Measurements from ENCODE around the gene EDDM13.
A peak's percentile ranks its signal among the peaks of the same experiment; 100 is the strongest.

The EDDM13 gene

DNA sequence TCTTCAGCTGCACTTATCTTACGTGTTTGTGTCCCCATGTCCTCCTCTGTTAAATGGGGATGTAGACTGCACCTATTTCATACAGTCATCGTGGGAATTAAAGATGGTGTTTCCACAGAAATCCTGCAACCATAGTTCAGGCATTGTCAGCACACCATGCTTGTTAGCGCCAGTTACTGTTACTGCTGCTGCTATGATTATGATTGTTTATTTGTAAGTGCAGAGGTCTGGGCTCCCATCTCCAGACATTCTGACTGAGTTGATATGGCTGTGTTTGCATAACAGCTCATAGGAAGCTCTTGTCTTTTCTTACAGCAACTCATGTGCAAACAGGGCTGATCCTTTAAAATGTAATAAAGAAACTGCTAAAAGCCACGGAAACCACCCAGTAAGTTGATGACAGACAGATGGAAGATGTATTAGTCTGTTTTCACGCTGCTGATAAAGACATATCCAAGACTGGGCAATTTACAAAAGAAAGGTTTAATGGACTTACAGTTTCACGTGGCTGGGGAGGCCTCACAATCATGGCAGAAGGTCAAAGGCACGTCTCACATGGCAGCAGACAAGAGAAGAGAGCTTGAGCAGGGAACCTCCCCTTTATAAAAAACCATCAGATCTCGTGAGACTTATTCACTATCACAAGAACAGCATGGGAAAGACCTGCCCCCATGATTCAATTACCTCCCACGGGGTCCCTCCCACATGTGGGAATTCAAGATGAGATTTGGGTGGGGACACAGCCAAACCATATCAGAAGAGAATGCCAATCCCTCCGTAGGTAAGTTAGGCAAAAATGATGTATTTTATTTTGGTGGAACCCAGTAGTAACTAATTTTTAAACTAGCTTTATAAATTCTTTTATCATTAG, 40.5 kb downstream of the EDDM13 start:
- TF ChIP-seq, protein P1, sequence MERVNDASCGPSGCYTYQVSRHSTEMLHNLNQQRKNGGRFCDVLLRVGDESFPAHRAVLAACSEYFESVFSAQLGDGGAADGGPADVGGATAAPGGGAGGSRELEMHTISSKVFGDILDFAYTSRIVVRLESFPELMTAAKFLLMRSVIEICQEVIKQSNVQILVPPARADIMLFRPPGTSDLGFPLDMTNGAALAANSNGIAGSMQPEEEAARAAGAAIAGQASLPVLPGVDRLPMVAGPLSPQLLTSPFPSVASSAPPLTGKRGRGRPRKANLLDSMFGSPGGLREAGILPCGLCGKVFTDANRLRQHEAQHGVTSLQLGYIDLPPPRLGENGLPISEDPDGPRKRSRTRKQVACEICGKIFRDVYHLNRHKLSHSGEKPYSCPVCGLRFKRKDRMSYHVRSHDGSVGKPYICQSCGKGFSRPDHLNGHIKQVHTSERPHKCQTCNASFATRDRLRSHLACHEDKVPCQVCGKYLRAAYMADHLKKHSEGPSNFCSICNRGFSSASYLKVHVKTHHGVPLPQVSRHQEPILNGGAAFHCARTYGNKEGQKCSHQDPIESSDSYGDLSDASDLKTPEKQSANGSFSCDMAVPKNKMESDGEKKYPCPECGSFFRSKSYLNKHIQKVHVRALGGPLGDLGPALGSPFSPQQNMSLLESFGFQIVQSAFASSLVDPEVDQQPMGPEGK (CRISPR knock-in tag; IDR thresholded peaks at IDR 0.05; ENCODE audit: borderline replicate concordance): no peak
- no peak for TF ChIP-seq OSR1 (CRISPR knock-in tag; IDR thresholded peaks at IDR 0.05)
- no peak for TF ChIP-seq GLIS3 (CRISPR knock-in tag; IDR thresholded peaks at IDR 0.05)
- no peak for TF ChIP-seq ZFP3 (CRISPR knock-in tag; IDR thresholded peaks at IDR 0.05)
- TF ChIP-seq ARNTL (CRISPR knock-in tag; IDR thresholded peaks at IDR 0.05; ENCODE audit: borderline replicate concordance, low read depth): no peak
- TF ChIP-seq, protein P2, sequence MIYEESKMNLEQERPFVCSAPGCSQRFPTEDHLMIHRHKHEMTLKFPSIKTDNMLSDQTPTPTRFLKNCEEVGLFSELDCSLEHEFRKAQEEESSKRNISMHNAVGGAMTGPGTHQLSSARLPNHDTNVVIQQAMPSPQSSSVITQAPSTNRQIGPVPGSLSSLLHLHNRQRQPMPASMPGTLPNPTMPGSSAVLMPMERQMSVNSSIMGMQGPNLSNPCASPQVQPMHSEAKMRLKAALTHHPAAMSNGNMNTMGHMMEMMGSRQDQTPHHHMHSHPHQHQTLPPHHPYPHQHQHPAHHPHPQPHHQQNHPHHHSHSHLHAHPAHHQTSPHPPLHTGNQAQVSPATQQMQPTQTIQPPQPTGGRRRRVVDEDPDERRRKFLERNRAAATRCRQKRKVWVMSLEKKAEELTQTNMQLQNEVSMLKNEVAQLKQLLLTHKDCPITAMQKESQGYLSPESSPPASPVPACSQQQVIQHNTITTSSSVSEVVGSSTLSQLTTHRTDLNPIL (CRISPR knock-in tag; IDR thresholded peaks at IDR 0.05; ENCODE audit: low read depth): no peak
- no peak for TF ChIP-seq SNAI2 (CRISPR knock-in tag; IDR thresholded peaks at IDR 0.05)
- TF ChIP-seq BACH2 (CRISPR knock-in tag; IDR thresholded peaks at IDR 0.05; ENCODE audit: borderline replicate concordance): no peak
- TF ChIP-seq ZNF8 (CRISPR knock-in tag; IDR thresholded peaks at IDR 0.05): no peak
- no peak for TF ChIP-seq CSDC2 (CRISPR knock-in tag; IDR thresholded peaks at IDR 0.05)
- no peak for TF ChIP-seq TCF4 (CRISPR knock-in tag; IDR thresholded peaks at IDR 0.05; ENCODE audit: borderline replicate concordance)
- TF ChIP-seq, protein P3, sequence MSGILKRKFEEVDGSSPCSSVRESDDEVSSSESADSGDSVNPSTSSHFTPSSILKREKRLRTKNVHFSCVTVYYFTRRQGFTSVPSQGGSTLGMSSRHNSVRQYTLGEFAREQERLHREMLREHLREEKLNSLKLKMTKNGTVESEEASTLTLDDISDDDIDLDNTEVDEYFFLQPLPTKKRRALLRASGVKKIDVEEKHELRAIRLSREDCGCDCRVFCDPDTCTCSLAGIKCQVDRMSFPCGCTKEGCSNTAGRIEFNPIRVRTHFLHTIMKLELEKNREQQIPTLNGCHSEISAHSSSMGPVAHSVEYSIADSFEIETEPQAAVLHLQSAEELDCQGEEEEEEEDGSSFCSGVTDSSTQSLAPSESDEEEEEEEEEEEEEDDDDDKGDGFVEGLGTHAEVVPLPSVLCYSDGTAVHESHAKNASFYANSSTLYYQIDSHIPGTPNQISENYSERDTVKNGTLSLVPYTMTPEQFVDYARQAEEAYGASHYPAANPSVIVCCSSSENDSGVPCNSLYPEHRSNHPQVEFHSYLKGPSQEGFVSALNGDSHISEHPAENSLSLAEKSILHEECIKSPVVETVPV (CRISPR knock-in tag; IDR thresholded peaks at IDR 0.05): no peak
- no peak for TF ChIP-seq ZNF565 (CRISPR knock-in tag; conservative IDR thresholded peaks at IDR 0.05; ENCODE audit: low read depth)
- TF ChIP-seq, protein P4, sequence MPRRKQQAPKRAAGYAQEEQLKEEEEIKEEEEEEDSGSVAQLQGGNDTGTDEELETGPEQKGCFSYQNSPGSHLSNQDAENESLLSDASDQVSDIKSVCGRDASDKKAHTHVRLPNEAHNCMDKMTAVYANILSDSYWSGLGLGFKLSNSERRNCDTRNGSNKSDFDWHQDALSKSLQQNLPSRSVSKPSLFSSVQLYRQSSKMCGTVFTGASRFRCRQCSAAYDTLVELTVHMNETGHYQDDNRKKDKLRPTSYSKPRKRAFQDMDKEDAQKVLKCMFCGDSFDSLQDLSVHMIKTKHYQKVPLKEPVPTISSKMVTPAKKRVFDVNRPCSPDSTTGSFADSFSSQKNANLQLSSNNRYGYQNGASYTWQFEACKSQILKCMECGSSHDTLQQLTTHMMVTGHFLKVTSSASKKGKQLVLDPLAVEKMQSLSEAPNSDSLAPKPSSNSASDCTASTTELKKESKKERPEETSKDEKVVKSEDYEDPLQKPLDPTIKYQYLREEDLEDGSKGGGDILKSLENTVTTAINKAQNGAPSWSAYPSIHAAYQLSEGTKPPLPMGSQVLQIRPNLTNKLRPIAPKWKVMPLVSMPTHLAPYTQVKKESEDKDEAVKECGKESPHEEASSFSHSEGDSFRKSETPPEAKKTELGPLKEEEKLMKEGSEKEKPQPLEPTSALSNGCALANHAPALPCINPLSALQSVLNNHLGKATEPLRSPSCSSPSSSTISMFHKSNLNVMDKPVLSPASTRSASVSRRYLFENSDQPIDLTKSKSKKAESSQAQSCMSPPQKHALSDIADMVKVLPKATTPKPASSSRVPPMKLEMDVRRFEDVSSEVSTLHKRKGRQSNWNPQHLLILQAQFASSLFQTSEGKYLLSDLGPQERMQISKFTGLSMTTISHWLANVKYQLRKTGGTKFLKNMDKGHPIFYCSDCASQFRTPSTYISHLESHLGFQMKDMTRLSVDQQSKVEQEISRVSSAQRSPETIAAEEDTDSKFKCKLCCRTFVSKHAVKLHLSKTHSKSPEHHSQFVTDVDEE (CRISPR knock-in tag; IDR thresholded peaks at IDR 0.05): no peak
- TF ChIP-seq PPARA (CRISPR knock-in tag; IDR thresholded peaks at IDR 0.05; ENCODE audit: borderline replicate concordance): no peak
- no peak for TF ChIP-seq ISL1 (CRISPR knock-in tag; IDR thresholded peaks at IDR 0.05)
- no peak for TF ChIP-seq ZNF70 (CRISPR knock-in tag; IDR thresholded peaks at IDR 0.05)
- no peak for TF ChIP-seq ESRRG (CRISPR knock-in tag; IDR thresholded peaks at IDR 0.05)
- TF ChIP-seq, protein P5, sequence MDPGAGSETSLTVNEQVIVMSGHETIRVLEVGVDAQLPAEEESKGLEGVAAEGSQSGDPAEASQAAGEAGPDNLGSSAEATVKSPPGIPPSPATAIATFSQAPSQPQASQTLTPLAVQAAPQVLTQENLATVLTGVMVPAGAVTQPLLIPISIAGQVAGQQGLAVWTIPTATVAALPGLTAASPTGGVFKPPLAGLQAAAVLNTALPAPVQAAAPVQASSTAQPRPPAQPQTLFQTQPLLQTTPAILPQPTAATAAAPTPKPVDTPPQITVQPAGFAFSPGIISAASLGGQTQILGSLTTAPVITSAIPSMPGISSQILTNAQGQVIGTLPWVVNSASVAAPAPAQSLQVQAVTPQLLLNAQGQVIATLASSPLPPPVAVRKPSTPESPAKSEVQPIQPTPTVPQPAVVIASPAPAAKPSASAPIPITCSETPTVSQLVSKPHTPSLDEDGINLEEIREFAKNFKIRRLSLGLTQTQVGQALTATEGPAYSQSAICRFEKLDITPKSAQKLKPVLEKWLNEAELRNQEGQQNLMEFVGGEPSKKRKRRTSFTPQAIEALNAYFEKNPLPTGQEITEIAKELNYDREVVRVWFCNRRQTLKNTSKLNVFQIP (CRISPR knock-in tag; IDR thresholded peaks at IDR 0.05; ENCODE audit: borderline replicate concordance, low read depth): no peak
- no peak for ATAC-seq

DNA sequence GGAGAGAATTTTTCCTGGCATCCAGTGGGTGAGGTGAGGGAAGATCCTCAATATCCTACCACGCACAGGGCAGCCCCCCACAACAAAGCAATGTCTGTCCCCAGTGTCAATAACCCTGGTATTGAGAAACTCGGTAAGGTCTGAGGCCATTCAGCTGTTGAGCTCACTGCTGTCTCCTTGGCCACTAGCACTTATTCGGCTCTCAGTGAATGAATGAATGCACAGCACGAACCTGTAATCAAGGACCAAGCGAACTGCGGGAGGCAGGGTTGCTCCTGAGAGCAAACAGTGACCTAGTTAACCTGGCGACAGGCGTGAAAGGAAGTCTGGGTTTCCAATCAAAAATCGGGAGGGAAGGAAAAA, 41.5 kb downstream of the EDDM13 start:
- ATAC-seq: peak; percentile 2; the same call in 1 of the 3 replicates

More for the DNA sequence above, 41.5 kb downstream of the EDDM13 start:
- TF ChIP-seq, protein P1 (CRISPR knock-in tag; IDR thresholded peaks at IDR 0.05; ENCODE audit: borderline replicate concordance): no peak
- TF ChIP-seq PPARA (CRISPR knock-in tag; IDR thresholded peaks at IDR 0.05; ENCODE audit: borderline replicate concordance) (no peak), OSR1 (CRISPR knock-in tag; IDR thresholded peaks at IDR 0.05) (no peak), ZFP30 (CRISPR knock-in tag; IDR thresholded peaks at IDR 0.05) (no peak), ESRRG (CRISPR knock-in tag; IDR thresholded peaks at IDR 0.05) (no peak), ZC3H10 (CRISPR knock-in tag; IDR thresholded peaks at IDR 0.05) (no peak)
- TF ChIP-seq, protein P3 (CRISPR knock-in tag; IDR thresholded peaks at IDR 0.05): no peak
- TF ChIP-seq, protein P5 (CRISPR knock-in tag; IDR thresholded peaks at IDR 0.05; ENCODE audit: borderline replicate concordance, low read depth): no peak
- TF ChIP-seq, protein P2 (CRISPR knock-in tag; IDR thresholded peaks at IDR 0.05; ENCODE audit: low read depth): no peak

Data from SK-N-SH treated with all-trans-retinoic acid at 6 μM for 48 hours (cell line).